HL-60 (cell line): ENCODE data around the gene SELENOH.

Source experiments
- DNase-seq, 2 experiments: peaks; one replicate each; pipeline ENCODE4 v3.0.0-alpha.2; 2010 to 2020; ENCODE audit warnings: low read depth in 1 of 2, low spot score in 1 of 2
- H3K27ac ChIP-seq: fragments of 250-450 bp; sonication (Bioruptor Pico); replicated peaks from 2 replicates; pipeline ENCODE4 v1.5.1; 2020; ENCODE audit warnings: mild to moderate bottlenecking, moderate library complexity
- H3K27me3 ChIP-seq: fragments of 250-450 bp; sonication (Bioruptor Pico); 2 replicates; pipeline ENCODE4 v1.5.1; 2021; ENCODE audit warnings: mild to moderate bottlenecking, moderate library complexity; ENCODE audit not compliant: insufficient read depth, poor library complexity, severe bottlenecking
- H3K4me3 ChIP-seq: replicated peaks from 2 replicates; pipeline ENCODE4 v1.5.1; 2011; ENCODE audit warnings: mild to moderate bottlenecking, control low read depth, low read length; ENCODE audit not compliant: insufficient read depth
- GABPA ChIP-seq: IDR thresholded peaks from 2 replicates; pipeline ENCODE4 v1.6.1; 2012; ENCODE audit warnings: low read depth
- POLR2AphosphoS5 ChIP-seq: IDR thresholded peaks from 2 replicates; pipeline ENCODE4 v1.6.1; 2012; ENCODE audit warnings: low read depth
- SPI1 ChIP-seq: IDR thresholded peaks from 2 replicates; pipeline ENCODE4 v1.6.1; 2012; ENCODE audit warnings: low read depth, mild to moderate bottlenecking, borderline replicate concordance
- TF ChIP-seq, protein P1 (sequence below): IDR thresholded peaks from one replicate; pipeline ENCODE4 v1.5.1; 2011; ENCODE audit warnings: low read length, control low read depth, inconsistent platforms; ENCODE audit not compliant: insufficient read depth
- TF ChIP-seq, protein P2 (sequence below): IDR thresholded peaks from 2 replicates; pipeline ENCODE4 v1.6.1; 2012; ENCODE audit warnings: low read depth; ENCODE audit not compliant: insufficient replicate concordance

The SELENOH gene

DNA sequence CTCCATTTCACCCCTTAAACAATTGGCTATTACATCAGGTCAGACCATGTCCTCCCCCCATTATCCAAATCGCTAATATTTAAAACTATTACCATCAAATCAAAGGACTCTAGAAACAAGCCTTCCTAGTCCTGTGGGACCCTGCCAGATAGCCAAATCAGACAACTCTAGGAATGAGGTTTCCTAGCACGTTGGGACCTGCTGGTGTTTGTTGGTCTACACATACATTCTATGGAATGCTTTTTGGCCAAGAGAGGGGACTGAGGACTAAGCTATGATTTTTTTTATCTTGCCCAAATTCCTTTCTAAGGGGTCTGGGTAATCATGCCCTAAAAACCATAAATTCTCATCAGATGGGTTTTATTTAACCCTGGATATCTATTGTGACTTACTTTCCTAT is 14.1 kb upstream of the SELENOH start:
- TF ChIP-seq GABPA: no peak
- no peak overlapping the region for H3K27ac ChIP-seq
- no peak for DNase-seq
- H3K4me3 ChIP-seq: no peak overlapping the region
- H3K27me3 ChIP-seq: no peaks in the 10 kb centered on the region

- no peak for DNase-seq
- no peak overlapping the region for H3K4me3 ChIP-seq
- no peak overlapping the region for H3K27ac ChIP-seq
- TF ChIP-seq, protein P1, sequence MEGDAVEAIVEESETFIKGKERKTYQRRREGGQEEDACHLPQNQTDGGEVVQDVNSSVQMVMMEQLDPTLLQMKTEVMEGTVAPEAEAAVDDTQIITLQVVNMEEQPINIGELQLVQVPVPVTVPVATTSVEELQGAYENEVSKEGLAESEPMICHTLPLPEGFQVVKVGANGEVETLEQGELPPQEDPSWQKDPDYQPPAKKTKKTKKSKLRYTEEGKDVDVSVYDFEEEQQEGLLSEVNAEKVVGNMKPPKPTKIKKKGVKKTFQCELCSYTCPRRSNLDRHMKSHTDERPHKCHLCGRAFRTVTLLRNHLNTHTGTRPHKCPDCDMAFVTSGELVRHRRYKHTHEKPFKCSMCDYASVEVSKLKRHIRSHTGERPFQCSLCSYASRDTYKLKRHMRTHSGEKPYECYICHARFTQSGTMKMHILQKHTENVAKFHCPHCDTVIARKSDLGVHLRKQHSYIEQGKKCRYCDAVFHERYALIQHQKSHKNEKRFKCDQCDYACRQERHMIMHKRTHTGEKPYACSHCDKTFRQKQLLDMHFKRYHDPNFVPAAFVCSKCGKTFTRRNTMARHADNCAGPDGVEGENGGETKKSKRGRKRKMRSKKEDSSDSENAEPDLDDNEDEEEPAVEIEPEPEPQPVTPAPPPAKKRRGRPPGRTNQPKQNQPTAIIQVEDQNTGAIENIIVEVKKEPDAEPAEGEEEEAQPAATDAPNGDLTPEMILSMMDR: no peak
- no peak for TF ChIP-seq GABPA
- TF ChIP-seq SPI1: no peak
- no peak for TF ChIP-seq POLR2AphosphoS5
- TF ChIP-seq, protein P2, sequence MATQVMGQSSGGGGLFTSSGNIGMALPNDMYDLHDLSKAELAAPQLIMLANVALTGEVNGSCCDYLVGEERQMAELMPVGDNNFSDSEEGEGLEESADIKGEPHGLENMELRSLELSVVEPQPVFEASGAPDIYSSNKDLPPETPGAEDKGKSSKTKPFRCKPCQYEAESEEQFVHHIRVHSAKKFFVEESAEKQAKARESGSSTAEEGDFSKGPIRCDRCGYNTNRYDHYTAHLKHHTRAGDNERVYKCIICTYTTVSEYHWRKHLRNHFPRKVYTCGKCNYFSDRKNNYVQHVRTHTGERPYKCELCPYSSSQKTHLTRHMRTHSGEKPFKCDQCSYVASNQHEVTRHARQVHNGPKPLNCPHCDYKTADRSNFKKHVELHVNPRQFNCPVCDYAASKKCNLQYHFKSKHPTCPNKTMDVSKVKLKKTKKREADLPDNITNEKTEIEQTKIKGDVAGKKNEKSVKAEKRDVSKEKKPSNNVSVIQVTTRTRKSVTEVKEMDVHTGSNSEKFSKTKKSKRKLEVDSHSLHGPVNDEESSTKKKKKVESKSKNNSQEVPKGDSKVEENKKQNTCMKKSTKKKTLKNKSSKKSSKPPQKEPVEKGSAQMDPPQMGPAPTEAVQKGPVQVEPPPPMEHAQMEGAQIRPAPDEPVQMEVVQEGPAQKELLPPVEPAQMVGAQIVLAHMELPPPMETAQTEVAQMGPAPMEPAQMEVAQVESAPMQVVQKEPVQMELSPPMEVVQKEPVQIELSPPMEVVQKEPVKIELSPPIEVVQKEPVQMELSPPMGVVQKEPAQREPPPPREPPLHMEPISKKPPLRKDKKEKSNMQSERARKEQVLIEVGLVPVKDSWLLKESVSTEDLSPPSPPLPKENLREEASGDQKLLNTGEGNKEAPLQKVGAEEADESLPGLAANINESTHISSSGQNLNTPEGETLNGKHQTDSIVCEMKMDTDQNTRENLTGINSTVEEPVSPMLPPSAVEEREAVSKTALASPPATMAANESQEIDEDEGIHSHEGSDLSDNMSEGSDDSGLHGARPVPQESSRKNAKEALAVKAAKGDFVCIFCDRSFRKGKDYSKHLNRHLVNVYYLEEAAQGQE: no peak
- no peaks in the 10 kb centered on the region for H3K27me3 ChIP-seq
Observed at GRCh38 chr11:57728829-57729228, 12.5 kb upstream of the SELENOH start.

DNA sequence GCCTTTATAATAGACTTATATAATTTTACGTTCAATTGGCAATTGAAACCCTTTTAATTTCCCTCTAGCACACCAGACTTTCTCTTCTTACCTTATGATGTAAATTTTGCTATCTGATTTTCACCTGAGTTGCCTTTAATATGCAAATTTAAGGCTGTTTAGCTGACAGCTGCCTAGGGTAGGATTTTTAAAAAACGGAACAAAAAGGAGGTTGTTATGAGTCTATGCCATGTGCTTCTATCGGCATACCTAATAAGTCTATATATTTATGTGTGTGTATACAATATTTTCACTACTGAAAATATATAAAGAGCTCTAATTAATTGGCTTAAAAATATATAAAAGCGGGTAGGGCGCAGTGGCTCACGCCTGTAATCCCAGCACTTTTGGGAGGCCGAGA is 11.8 kb upstream of the SELENOH start:
- TF ChIP-seq GABPA: no peak
- TF ChIP-seq, protein P2: no peak
- Histone ChIP-seq H3K27me3 (no peaks in the 10 kb centered on the region), H3K4me3 (no peak overlapping the region), H3K27ac (no peak overlapping the region)
- no peak for DNase-seq

- Histone ChIP-seq H3K27ac (no peak overlapping the region), H3K4me3 (no peak overlapping the region), H3K27me3 (no peaks in the 10 kb centered on the region)
- no peak for TF ChIP-seq POLR2AphosphoS5
- no peak for DNase-seq
Observed at GRCh38 chr11:57732661-57733060, 8.6 kb upstream of the SELENOH start.

GRCh38 chr11:57735619-57736298 is 5.5 kb upstream of the SELENOH start:
- DNase-seq: no peak
- Histone ChIP-seq H3K4me3 (no peak overlapping the region), H3K27ac (no peak overlapping the region), H3K27me3 (no peaks in the 10 kb centered on the region)
- TF ChIP-seq, protein P1: no peak
- no peak for TF ChIP-seq SPI1
- TF ChIP-seq, protein P2: no peak
- no peak for TF ChIP-seq GABPA
- no peak for TF ChIP-seq POLR2AphosphoS5
